HG02642 (cell line): Measurements from ENCODE around the gene COL6A3.

Experiments
- ATAC-seq: cut with Tn5 transposase; IDR thresholded peaks from one replicate; pipeline ENCODE4 v1.9.1; 2021; ENCODE audit warnings: mild to moderate bottlenecking; ENCODE audit not compliant: unreplicated experiment, poor library complexity

Gene COL6A3

GRCh38 chr2:237413777-237414661, at the start of gene COL6A3:
COL6A3 (minus strand) TSS chr2:237414164; CDS start chr2:237396817, 17,347 bp downstream.
- ATAC-seq, result no peak

DNA sequence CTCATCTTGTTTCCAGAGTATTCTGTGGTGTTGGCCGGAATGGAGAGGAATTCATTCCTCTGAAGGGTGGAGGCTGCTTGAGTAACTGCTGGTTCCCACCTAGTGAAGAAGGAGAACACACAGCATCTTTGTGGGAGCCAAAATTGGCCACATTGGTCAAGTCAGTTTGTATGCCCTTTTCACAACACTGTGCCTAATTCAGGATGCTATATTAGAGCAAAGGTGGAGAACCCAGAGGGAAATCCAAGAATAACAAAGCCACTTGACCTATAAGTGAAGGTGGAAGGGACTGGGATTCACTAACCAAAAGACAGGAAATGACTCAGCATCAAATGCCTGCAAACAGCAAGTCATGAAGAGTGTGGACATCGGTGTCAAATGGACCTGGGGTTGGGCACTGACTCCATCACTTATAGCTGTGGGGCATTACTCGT, 45.8 kb upstream of the COL6A3 start:
- no peak for ATAC-seq

GRCh38 chr2:237459226-237459625, 45.3 kb upstream of the COL6A3 start:
- no peak for ATAC-seq

DNA sequence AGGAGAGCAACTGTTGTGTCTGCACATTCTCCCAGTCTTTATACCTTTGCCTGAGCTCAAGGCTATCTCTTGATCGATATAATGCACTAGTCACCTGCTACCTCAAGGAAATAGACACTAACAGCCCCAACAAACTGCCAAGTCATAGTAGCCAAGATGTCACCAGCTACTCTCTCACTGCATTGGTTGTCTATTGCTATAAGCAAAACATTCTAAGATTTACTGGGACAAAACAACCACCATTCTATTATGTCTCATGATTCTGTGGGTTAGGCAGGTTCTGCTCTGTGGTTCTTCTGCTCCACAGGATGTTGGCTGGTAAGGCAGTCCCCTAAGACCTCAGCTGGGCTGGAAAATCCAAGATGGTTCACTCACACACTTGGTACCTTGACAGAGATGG, 44.6 kb upstream of the COL6A3 start:
- no peak for ATAC-seq

DNA sequence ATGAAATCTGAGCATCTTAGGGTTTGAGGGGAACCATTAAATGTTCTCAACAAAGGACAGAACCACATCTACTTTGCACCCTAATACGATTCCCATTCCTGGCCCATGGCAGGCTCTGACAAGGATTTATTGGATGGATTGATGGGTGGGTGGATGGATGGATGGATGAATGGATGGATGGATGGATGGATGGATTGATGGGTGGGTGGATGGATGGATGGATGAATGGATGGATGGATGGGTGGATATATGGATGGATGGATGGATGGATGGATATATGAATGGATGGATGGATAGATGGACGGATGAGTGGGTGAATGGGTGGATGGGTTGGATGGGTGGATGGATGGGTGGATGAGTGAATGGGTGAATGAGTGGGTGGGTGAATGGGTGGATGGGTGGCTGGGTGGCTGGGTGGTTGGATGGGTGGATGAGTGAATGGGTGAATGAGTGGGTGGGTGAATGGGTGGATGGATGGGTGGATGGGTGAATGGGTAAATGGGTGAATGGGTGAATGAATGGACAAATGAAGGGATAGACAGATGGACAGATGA, 43.5 kb upstream of the COL6A3 start:
- ATAC-seq, result no peak

DNA sequence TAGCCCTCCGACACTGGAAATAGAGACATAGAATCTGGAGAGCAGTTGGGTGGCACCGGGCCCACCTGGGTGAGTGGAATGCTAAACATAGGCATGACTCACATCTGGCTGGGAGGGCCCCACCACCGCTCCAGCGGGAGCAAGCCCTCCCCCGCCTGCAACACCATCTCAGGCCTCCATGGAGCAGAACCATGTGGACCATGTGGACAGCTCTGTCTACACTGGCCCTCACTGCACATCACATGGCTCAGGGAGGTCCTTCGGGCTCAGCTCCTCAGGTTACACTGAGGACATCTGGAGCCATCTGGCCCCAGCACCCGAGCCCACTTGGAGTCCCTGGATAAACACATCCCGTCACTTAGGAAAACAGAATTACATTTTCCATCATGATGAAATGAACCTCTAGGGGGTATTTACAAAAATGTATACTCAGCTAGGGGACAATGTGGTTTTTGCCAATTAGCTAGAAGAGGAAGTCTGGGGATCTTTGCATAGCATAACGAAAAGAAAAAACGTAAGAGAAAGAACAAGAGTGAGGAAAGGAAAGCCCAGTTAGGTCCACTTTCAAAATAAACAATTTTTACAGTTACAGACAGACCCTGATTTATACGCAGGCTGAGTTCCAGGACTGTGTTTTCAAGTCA, 42.4 kb upstream of the COL6A3 start:
- no peak for ATAC-seq

DNA sequence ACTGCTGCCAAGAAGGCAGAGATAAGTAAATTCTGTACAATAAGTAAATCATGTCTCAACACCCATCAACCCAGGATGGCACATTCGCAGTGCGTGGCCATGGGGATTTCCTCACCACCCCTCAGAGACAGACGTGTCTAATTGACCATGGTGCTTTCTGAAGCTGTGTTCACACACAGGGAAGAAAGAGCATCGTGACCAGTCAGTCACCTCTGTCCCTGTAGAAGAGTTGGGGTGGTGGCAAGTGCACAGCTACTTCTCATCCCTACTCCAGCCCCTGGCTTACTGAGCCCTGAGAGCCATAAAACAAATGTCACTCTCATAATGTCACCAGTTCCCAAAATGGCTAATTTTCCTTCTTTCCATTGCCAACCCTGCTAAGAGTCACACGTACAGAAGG, 41.8 kb upstream of the COL6A3 start:
- ATAC-seq, result no peak

DNA sequence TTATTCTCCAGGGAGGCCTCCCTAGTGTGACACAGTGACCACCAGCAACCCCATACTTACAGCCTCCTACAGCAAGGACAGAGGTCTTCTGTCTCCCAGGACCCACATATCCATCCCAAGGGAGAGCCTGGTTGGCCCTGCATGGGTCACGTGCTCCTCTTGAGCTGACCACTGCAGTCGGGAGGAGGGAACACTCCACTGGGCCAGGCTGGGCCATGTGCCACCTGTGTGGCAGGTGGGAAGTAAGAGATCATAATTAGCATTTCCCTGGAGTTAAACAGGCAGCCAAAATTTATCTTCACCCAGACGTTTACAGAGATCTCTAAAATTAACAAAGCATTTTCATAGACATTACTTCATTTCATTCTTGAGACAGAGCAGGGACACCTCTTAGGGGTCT, 39.7 kb upstream of the COL6A3 start:
- no peak for ATAC-seq

DNA sequence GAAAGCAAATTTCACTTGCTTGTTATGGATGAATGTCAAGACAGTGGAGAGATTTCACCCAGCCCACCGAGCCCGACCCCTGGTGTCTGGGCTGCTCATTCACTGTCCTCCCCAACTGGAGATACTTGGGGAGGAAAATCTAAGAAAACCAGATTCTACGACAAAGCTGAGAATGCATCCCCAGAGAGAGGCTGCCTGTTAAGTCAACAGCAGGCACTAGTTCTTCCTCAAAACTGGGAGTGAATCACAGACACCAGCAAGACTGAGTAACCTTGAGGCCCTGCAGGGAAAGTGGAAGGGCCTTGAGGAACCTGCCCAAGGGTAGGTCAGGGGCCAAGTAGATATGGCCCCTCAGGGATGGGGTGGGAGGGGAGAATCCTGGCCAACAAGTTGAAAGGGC, 38.9 kb upstream of the COL6A3 start:
- no peak for ATAC-seq

DNA sequence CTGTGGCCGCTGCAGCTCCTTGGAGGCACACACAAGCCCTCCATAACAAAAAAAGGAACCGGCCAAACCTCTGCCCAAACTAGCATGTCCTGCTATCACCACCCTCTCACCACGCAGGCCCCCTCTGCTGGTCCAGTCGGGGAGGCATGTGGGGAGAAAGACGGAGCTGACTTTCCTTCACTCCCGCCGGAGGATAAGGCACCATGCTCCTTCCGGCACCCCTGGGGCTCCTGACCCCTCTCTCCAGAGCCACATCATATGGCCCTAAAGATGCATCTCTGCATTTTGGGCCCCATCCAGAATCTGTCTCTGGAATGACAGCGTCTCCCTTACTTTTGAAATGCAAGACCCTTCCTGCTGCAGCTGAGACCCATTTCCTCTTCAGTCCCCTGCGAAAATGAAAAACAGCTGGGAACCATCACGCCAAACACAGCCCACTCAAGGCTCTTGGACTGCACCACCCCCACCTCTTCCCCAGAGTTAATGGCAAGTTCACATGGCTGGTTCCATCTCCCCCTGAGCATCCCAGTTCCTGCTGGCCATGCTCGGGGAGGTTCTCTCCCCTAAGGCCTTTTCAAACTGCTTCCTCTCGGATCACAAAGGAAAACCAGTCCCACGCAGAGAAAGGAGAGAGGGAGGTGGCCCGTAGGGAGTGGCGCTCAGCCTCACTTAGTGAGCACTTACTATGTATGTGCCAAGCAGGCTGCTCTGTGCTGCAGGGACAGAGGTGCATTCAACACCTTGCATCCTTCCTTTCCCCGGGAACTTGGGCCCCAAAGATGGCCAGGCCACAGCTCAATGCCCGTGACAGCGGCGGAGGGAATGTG, 37.9 kb upstream of the COL6A3 start:
- no peak for ATAC-seq

- ATAC-seq, result no peak
Observed at GRCh38 chr2:237450583-237450982, 36.6 kb upstream of the COL6A3 start.

- ATAC-seq, result no peak
Observed at GRCh38 chr2:237450108-237450507, 36.1 kb upstream of the COL6A3 start.

- ATAC-seq, result no peak
Observed at GRCh38 chr2:237449193-237449881, 35.4 kb upstream of the COL6A3 start.

DNA sequence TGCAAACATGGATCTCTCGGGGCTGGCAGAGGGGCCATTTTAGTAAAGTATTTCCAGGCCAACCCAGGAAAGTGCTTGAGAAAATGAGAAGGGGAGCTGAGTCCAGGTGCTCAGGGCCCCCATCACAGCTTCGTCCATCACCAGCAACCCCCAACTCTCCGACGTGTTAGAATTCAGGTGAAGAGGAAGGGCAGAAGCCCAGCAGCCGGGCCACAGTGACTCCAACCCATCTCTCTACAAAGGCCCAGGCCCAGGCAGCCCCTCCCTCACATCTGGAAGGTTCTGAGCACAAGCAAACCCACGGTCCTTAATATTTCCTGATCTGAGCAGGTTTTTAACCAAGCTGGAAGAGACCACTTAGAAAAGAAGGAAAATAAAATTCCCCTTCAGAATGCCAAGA, 34.7 kb upstream of the COL6A3 start:
- ATAC-seq, result no peak

DNA sequence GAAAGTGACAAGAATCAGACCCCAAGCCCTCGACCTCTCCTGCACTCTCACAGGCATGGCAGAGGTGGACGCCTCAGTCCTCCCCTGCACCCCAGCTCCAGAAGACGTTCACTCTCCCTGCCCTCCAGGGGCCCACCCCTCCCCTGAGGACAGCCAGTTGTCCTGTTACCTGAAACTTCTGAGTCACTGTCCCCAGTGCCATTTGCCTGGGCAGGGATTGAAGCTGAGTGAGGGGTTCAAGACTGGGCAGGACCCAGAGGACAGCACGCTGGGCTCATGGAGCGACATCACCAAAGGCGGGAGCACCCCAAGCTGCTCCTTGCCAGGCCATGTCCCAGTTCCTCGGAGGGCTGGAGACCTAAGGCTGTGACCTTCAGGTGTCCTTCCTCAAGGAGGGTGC, 34.2 kb upstream of the COL6A3 start:
- ATAC-seq, result no peak

DNA sequence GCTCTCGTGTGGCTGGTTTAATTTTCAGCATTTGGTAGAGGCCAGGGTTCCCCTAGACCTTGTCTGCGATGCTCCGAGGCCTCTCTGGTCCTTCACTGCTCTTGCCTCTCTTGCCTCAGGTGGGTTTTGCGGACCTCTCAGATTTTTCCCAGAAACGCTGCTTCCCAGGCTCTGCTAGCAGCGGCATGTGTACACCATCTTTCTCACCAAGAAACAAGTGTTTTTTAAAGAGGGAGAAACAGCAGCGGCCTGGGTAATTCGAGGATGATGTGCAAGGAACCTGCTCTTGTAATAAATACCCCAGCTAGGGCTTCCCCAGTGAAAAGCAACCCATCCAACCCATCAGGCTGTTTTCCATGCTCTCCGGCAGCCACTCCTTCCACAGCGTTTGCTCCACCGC, 33.5 kb upstream of the COL6A3 start:
- no peak for ATAC-seq

DNA sequence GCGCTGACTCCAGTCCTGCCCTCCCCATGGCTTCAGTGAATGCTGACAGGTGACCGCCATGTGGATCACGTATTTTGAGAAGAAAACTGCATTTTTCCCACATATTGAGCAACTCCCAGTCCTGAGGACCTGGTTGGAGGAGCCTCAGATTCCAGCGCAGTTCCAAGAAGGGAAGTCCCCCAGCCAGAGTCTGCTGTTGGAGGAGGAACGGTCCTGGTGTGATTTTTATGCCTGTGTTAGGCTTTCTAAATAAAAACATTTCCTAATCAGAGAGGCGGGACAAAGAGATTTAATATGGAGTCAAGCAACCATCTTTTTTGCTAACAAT, 32.3 kb upstream of the COL6A3 start:
- no peak for ATAC-seq

DNA sequence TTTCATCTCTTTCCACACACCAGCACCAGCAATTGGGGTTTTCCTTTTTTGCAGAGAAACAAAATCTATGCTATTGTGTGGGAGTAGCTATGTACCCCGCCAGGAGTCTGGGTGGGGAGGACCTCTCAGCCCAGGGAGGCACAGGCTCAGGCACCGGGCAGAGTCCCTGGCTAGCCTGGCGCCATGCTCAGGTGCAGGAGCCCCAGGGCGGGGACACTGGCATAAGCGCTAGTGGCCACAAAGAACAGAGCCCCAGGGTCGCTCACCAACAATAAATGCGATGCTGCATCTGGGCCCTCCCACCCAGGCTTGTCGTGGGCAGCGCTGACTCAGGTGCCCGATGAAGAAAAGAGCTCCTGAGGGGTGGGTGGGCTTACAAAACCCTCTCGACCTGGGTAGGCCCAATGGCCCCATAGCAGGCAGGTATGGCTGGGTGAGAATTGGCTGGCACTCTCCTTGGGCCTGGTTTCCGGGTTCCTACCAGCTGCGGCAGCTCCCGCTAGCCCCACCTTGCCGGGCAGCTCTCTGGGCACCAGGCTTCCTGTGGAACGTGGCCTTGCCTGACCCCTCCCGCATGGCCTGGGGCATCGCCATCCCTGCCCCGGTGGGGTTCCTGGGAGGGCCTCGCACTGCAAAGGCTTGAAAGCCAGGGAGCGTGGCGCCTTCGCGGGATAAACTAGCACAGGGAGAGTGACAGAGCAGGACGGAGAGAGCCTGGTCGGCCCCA, 31.8 kb upstream of the COL6A3 start:
- ATAC-seq, result no peak

DNA sequence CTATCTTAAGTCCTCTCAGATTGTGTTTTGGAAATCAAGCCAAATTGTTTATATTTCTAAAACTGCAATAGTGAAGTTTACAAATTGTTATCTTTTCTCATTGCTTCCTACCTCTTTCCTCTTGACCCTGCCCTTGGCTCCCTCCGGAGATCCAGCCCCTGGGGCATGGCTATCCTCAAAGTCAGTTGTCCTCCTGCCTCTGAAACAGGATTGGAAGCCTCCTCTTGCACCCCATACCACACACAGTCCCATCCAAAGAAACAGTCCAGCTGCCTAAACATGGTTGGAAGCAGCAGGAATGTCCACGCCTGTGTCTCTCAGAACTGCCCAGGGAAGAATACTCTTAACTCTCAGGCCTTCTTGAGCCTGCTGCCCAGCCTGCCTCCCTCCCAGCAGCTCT, 30.1 kb upstream of the COL6A3 start:
- no peak for ATAC-seq
